NCI-H1092 treated with DMSO at 0.1 percent for 48 hours (cell line): ENCODE data around the gene MAT2A.
"Not testable (repeated sequence)": the region's sequence is repeated elsewhere in the genome, so short reads cannot be mapped to it uniquely, and the experiment has no call there.

Experiments used
- DNase-seq: peaks from one replicate; lab custom pipeline; 2025; lab: John Stamatoyannopoulos, UW

Gene MAT2A

DNA sequence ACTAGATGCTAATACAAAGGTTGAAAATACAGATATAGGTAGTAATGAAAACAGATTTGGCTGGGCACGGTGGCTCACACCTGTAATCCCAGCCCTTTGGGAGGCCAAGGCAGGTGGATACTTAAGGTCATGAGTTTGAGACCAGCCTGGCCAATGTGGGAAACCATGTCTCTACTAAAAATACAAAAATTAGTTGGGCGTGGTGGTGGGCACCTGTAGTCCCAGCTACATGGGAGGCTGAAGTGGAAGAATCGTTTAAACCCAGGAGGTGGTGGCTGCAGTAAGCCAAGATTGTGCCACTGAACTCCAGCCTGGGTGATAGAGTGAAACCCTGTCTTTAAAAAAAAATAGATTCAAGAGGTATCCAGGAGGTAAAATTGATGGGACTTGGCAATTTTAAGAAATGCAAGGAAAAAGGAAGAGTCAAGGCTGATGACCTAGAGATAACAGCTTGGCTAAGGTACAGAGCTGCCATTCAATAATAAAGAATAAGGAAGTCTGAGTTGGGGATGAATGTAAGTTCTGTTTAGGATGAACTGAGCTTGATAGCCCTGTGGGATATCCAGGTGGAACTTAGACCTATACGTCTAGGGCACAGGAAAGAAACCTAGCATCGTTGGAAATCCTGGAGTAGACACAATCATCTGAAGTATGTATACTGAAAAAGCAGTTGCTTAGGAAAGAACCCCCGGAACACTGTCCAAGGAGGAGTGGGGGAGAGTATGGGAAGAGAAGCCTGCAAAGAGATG is 9.1 kb downstream of the MAT2A start:
- DNase-seq, result no peak

GRCh38 chr2:85548608-85548900 is 9.6 kb downstream of the MAT2A start:
- DNase-seq, result no peak

GRCh38 chr2:85549095-85549494 is 10.1 kb downstream of the MAT2A start:
- DNase-seq, result no peak

GRCh38 chr2:85549826-85550225 is 10.9 kb downstream of the MAT2A start:
- DNase-seq, result no peak

GRCh38 chr2:85550486-85550885 is 11.5 kb downstream of the MAT2A start:
- no peak for DNase-seq

GRCh38 chr2:85551698-85552678 is 13.0 kb downstream of the MAT2A start:
- DNase-seq, result peak; percentile 71

- DNase-seq, result no peak
Measured at GRCh38 chr2:85553184-85553583, 14.2 kb downstream of the MAT2A start.

DNA sequence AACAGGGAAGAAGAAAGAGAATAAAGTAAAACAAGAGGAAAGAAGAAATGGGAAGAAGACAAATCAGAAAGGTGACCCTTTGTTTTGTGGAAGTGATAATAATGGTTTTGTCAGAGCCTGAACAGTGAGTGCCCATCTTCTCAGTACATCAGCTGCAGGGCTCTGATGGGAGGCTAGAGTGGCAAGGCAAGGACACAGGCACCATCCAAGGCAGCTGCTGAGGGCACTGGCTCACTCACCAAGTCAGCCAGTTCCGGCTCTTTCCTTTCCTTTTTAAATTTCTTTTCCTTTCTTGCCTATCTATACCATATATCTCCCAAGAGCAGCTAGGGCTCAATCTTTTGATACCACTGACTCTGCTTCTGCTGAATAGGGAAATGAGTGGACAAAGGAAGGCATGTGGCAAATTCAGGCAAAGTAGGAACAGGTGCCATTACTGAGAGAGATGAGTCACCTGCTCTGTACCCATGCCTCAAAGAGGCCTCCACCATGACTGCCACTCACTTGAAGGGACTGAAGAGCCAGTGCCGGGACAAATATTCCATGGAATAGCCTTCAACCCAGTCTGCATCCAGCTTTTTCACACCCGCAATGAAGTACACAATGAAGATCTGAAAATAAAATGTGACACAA is 16.1 kb downstream of the MAT2A start:
- DNase-seq, result no peak

GRCh38 chr2:85557130-85557529 is 18.2 kb downstream of the MAT2A start:
- DNase-seq, result no peak

DNA sequence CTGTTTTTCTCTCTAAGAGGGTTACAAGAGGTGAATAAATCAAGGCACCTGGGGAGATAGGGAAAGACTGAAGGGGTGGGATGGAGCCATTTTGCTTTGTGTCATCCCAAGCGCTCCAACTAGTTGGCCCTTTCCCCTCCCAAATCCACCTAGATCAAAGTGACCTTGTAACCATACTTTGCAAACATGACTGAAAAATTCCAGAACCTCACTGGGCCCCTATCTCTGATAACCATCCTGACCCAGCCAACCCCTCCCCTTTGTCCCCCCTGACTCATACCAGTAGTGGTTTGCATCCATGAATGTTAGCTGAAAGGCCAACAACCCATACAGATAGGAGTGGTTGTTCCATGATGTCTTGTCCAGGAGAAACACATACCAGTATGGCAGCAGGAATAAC is 19.2 kb downstream of the MAT2A start:
- DNase-seq, result no peak

GRCh38 chr2:85560403-85560726 is 21.4 kb downstream of the MAT2A start:
- DNase-seq, result not testable (repeated sequence)

DNA sequence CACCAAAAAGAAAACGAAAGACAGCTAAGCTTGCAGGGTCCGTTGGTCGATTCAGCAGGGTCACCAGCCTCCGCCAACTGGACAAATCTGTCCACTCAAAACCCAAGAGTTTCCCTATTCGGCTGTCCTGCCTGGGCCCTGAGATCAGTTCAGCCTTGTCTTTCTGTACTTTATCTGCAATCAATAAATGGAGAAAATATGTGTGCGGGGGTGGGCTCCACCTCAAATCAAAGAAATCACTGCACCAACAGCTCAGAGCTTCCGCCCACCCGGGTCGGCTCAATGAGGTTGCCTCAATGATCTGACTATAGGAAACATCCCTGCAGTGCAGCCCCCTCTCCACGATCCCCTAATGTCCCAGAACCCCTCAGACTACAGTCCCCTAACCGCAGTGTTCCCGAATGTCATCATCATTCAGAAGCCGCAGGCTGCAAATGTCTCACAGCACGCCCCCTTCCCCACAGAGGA is 21.9 kb downstream of the MAT2A start:
- DNase-seq, result no peak

DNA sequence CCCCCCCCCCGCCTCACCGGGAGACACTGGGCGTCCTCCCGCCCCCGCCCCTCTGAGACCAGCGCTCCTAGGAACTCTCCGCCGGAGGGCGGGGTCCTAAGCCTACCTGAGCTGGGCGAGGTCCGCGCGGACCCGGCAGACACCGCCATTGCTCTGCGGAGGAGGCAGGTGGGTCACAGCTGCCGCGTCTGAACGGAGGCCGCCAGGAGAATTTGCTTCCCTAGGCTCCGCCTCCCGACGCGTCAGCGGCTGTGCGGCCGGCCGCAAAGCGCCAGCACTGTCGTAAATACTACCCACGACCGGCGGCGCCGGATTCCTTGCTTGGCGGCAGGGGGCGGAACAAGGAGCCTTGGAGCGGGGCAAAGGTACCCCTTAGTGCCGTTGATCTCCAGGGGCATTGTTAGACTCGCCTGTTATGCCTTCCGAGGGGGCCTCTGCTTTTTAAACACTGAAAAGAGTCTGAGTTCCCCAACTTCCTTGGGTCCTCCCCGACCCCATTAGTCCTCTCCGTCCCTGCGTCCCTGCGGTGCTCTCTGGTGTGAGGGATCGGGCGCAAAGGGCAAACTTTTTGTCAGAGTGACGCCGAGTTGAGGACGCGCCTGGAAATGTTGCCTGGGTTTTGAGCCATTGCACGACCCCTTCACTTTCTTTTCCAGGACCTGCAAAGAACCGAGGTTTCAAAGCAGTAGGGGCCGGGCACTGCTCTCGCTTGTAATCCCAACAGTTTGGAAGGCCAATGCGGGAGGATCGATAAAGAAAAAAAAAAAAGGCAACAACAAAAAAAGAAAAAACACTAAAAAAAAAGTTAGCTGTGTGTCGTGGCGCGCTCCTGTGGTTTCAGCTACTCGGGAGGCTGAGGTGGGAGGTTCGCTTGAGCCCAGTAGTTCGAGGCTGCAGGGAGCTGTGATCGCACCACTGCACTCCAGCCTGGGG is 22.6 kb downstream of the MAT2A start, which contains the start of gene GGCX:
GGCX (minus strand) TSS at position 214 of the 933 bp plus-strand sequence; CDS start at position 149, 65 bp downstream.
- peak; percentile 87 for DNase-seq

DNA sequence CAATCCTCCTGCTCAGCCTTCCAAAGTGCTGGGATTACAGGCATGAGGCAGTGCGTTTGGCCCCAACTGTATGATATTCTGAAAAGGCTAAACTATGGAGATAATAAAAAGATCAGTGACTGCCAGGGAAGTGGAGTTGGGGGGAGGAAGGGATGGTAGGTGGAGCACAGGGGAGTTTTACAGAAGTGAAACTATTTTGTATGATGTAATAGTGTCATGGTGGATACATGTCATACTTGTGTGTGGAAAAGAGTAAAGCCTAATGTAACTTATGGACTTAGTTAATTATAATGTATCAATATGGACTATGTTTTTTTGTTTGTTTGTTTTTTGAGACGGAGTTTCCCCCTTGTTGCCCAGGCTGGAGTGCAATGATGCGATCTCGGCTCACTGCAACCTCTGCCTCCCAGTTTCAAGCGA is 25.2 kb downstream of the MAT2A start:
- no peak for DNase-seq

DNA sequence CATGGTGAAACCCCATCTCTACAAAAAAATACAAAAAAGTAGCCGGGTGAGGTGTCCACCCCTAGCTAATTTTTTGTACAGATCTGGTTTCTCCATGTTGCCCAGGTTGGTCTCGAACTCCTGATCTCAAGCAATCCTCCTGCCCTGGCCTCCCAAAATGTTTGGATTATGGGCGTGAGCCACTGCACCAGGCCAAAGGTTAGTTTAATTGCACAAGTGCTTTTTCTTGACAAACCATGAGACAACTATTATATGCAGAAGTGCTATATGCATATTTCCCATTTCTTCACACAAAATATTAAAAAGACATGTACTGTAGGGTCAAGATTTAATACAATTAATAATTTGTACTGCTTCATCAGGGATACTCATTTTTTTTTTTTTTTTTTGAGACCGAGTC is 27.3 kb downstream of the MAT2A start:
- DNase-seq, result no peak

DNA sequence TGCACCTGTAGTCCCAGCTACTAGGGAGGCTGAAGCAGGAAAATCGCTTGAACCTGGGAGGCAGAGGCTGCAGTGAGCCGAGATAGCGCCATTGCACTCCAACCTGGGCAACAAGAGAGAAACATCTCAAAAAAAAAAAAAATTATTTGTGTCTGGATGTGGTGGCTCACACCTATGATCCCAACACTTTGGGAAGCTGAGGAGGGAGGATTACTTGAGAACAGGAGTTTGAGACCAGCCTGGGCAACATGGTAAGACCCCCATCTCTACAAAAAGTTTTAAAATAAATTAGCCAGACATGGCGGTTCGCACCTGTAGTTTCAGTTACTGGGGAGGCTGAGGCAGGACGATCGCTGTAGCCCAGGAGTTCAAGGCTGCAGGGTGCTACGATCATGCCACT is 36.8 kb downstream of the MAT2A start:
- no peak for DNase-seq

DNA sequence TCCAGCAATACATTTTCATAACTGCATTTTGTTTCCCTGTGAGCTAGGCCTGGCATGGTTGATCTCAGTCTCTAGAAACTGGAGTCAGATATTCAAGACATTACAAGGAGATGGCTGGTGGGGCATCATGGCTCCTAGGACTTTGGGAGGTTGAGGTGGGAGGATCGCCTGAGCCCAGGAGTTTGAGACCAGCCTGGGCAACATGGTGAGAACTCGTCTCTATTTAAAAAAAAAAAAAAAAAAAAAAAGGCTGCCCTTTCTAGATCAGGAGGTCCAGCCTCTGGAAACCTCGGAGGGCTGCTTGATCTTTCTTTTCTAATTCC is 38.1 kb downstream of the MAT2A start:
- DNase-seq, result no peak

DNA sequence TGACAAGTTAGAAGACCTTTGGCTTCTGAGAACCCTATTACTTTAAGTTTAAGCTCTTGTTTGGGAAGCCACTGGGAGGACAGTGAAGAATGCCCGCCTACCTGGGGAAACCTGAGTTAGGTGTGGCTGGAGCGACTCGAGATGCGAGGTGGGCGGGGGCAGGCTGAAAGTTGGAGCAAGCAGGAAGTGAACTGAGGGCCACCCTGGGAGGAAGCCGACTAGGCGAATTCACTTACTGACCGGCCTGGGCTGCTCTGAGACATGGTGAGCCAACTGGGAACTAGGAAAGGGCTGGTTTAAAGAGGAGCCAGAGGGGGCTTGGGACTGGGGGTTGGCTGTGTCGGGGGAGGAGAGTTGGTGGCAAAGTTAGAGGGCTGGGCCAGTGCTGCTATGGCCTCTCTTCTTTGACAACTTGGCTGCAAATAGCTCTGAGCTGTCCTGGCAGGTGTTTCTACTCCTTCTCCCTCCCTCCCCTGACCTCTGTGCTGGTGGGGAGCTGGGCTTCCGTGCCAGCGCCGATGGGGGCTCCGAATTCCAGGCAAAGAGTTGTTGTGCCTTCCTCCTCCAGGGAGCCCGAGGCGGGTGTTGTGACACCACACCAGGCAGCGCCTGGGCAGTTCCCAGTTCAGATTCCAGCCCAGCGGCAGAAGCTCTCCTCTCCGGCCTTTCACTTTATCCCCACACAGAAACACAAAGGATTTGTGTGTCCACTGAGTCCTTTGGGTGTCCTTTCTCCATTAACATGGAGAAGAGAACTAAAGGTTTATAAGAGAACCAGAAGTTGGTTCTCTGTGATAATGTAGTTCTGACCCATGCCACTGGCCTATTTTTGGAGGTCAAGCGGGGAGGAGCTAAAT is 38.6 kb downstream of the MAT2A start, which contains the start of gene VAMP8:
VAMP8 (plus strand) TSS at position 201 of the 857 bp plus-strand sequence; CDS start at position 262, 61 bp downstream.
- DNase-seq, result no peak

DNA sequence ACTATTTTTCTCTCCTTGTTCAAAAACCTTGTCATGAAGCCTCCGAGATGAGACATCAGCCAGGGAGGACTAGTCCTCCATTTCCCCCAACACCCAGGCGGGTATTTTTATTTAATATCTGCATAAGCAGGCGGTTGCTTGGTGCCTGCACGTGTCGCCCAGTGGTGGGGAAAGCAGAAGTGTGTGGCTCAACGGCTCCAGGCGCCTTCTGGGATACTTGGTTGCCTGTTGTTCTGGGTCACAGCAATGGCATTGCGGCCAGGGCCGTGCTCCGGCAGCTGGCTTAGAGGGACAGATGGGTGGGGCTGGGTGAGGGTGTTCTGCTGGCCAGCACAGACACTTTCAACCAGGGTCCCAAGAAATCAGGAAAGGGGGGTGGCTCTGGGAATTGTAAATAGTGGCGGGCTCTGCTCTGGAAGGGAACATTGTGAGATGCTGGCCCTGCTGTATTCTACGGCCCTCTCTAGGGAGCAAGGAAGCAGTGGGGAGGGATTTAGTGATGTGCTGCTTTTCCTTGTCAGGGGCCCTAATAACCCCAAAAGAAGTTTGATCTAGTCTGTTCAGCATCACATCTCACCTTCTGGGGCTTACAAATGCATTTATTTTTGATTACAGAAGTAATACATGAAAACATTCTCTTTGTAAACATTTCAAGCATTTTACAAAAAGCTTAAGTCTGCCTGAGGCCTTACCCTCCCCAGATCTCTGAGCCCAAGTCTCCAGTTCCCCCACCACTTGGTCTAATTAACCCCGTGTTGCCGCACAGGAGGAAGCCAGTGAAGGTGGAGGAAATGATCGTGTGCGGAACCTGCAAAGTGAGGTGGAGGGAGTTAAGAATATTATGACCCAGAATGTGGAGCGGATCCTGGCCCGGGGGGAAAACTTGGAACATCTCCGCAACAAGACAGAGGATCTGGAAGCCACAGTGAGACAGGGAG is 39.5 kb downstream of the MAT2A start:
- no peak for DNase-seq
